ENCODE measurements around the gene PNPLA2. TPM values are rescaled to one million over a fixed set of nuclear protein-coding genes. Genes with fewer than 3 reads are reported as not detected.

The PNPLA2 gene
- total and polyA plus RNA-seq, 4 experiments from 2014 or later: 12.2 to 201 (median 118) TPM

- no peaks in the 10 kb centered on the region for H3K27me3 Mint-ChIP-seq
- H3K36me3 Mint-ChIP-seq: peaks cover 0 to 4% of the 10 kb centered on the region in 2 donors
- Histone ChIP-seq H3K4me1 (ENCODE audit: insufficient read depth, low read length) (peaks cover 34% of the 10 kb centered on the region), H3K9me3 (ENCODE audit: control insufficient read depth in 1 of 2, low read length in 2 of 2) (no peaks in the 10 kb centered on the region), H3K27me3 (ENCODE audit: insufficient read depth, low read length) (no peaks in the 10 kb centered on the region), H3K27ac (ENCODE audit: low read depth, low read length) (no peak overlapping the region), H3K36me3 (ENCODE audit: insufficient read depth, low read length) (no peaks in the 10 kb centered on the region), H3K4me3 (ENCODE audit: low read length in 2 of 2) (no peak overlapping the region)
- no peak overlapping the region for H3K27ac Mint-ChIP-seq
- H3K4me1 Mint-ChIP-seq: peaks cover 2 to 23% (median 9%) of the 10 kb centered on the region in 4 donors
- DNase-seq: no peak
- no peaks in the 10 kb centered on the region for H3K9me3 Mint-ChIP-seq
- intact Hi-C loops (cut with micrococcal nuclease): no loop called here
- POLR2A ChIA-PET (ENCODE audit: partially characterized antibody): interaction anchor here (1.3 kb wide), 2 partner anchors 15 to 18 kb away, joined by 3 read pairs; no protein-coding TSS in a partner anchor
- H3K4me3 Mint-ChIP-seq: no peak overlapping the region
- CTCF ChIA-PET (ENCODE audit: partially characterized antibody): no interaction called here
Observed at GRCh38 chr11:801097-801780, 17.5 kb upstream of the PNPLA2 start.

- H3K36me3 Mint-ChIP-seq: peaks cover 0 to 4% of the 10 kb centered on the region in 2 donors
Observed at GRCh38 chr11:802018-802617, 16.6 kb upstream of the PNPLA2 start.

GRCh38 chr11:802693-803466 lies 15.8 kb upstream of the PNPLA2 start:
- POLR2A ChIA-PET (ENCODE audit: partially characterized antibody): interaction anchor here (1.2 to 4.9 kb wide), 4 partner anchors 9 to 25 kb away, joined by 3 to 48 read pairs (median 4); partner anchors contain the start of genes CEND1 and PNPLA2
- no peak overlapping the region for H3K4me3 ChIP-seq (ENCODE audit: low read length in 2 of 2)
- H3K27ac ChIP-seq (ENCODE audit: low read depth, low read length): no peak overlapping the region
- H3K4me1 ChIP-seq (ENCODE audit: insufficient read depth, low read length): peaks cover 22% of the 10 kb centered on the region
- CTCF ChIA-PET (ENCODE audit: partially characterized antibody): no interaction called here
- no peak for DNase-seq
- no peaks in the 10 kb centered on the region for H3K9me3 ChIP-seq (ENCODE audit: control insufficient read depth in 1 of 2, low read length in 2 of 2)
- intact Hi-C loops (cut with micrococcal nuclease): no loop called here
- Mint-ChIP-seq H3K4me1 (peaks cover under 1 to 18% (median 2%) of the 10 kb centered on the region in 4 donors), H3K4me3 (peak overlapping the region in 1 of 8 donors; percentile 25), H3K9me3 (no peaks in the 10 kb centered on the region), H3K27me3 (no peaks in the 10 kb centered on the region), H3K27ac (no peak overlapping the region), H3K36me3 (no peaks in the 10 kb centered on the region)
- H3K27me3 ChIP-seq (ENCODE audit: insufficient read depth, low read length): no peaks in the 10 kb centered on the region
- no peaks in the 10 kb centered on the region for H3K36me3 ChIP-seq (ENCODE audit: insufficient read depth, low read length)

More at GRCh38 chr11:802018-802617, 16.6 kb upstream of the PNPLA2 start:
- H3K4me1 ChIP-seq (ENCODE audit: insufficient read depth, low read length): peaks cover 25% of the 10 kb centered on the region
- Mint-ChIP-seq H3K9me3 (no peaks in the 10 kb centered on the region), H3K4me1 (peaks cover 0 to 16% (median 3%) of the 10 kb centered on the region in 4 donors), H3K27me3 (no peaks in the 10 kb centered on the region), H3K4me3 (peak overlapping the region in 1 of 8 donors; percentile 25), H3K27ac (no peak overlapping the region)
- CTCF ChIA-PET (ENCODE audit: partially characterized antibody): no interaction called here
- no peaks in the 10 kb centered on the region for H3K9me3 ChIP-seq (ENCODE audit: control insufficient read depth in 1 of 2, low read length in 2 of 2)
- H3K27ac ChIP-seq (ENCODE audit: low read depth, low read length): no peak overlapping the region
- intact Hi-C loops (cut with micrococcal nuclease): no loop called here
- H3K27me3 ChIP-seq (ENCODE audit: insufficient read depth, low read length): no peaks in the 10 kb centered on the region
- POLR2A ChIA-PET (ENCODE audit: partially characterized antibody): interaction anchor here (1.3 to 4.9 kb wide), 2 partner anchors 17 kb away, joined by 3 to 48 read pairs; partner anchors contain the start of gene PNPLA2
- DNase-seq: no peak
- H3K4me3 ChIP-seq (ENCODE audit: low read length in 2 of 2): no peak overlapping the region
- no peaks in the 10 kb centered on the region for H3K36me3 ChIP-seq (ENCODE audit: insufficient read depth, low read length)

GRCh38 chr11:803467-803742 lies 15.3 kb upstream of the PNPLA2 start:
- ChIA-PET CTCF (ENCODE audit: partially characterized antibody) (no interaction called here), POLR2A (ENCODE audit: partially characterized antibody) (interaction anchor here (1.1 to 4.9 kb wide), 6 partner anchors 9 to 47 kb away, joined by 3 to 48 read pairs (median 4); partner anchors contain the start of genes CEND1 and PNPLA2)
- no peaks in the 10 kb centered on the region for H3K9me3 Mint-ChIP-seq
- H3K4me1 Mint-ChIP-seq: peaks cover 2 to 22% (median 6%) of the 10 kb centered on the region in 4 donors
- no peak for DNase-seq
- no peak overlapping the region for H3K27ac Mint-ChIP-seq
- H3K36me3 ChIP-seq (ENCODE audit: insufficient read depth, low read length): no peaks in the 10 kb centered on the region
- H3K4me3 ChIP-seq (ENCODE audit: low read length in 2 of 2): no peak overlapping the region
- intact Hi-C loops (cut with micrococcal nuclease): no loop called here
- H3K4me1 ChIP-seq (ENCODE audit: insufficient read depth, low read length): peaks cover 24% of the 10 kb centered on the region
- H3K9me3 ChIP-seq (ENCODE audit: control insufficient read depth in 1 of 2, low read length in 2 of 2): no peaks in the 10 kb centered on the region
- H3K4me3 Mint-ChIP-seq: no peak overlapping the region
- no peaks in the 10 kb centered on the region for H3K36me3 Mint-ChIP-seq
- H3K27me3 Mint-ChIP-seq: no peaks in the 10 kb centered on the region
- H3K27me3 ChIP-seq (ENCODE audit: insufficient read depth, low read length): no peaks in the 10 kb centered on the region
- H3K27ac ChIP-seq (ENCODE audit: low read depth, low read length): no peak overlapping the region

- Histone ChIP-seq H3K27ac (ENCODE audit: low read depth, low read length) (peak overlapping the region; percentile 73), H3K36me3 (ENCODE audit: insufficient read depth, low read length) (no peaks in the 10 kb centered on the region), H3K4me1 (ENCODE audit: insufficient read depth, low read length) (peaks cover 26% of the 10 kb centered on the region), H3K9me3 (ENCODE audit: control insufficient read depth in 1 of 2, low read length in 2 of 2) (no peaks in the 10 kb centered on the region), H3K4me3 (ENCODE audit: low read length in 2 of 2) (peak overlapping the region; percentile 61 to 66), H3K27me3 (ENCODE audit: insufficient read depth, low read length) (no peaks in the 10 kb centered on the region)
- H3K9me3 Mint-ChIP-seq: no peaks in the 10 kb centered on the region
- intact Hi-C loops (cut with micrococcal nuclease): no loop called here
- H3K4me3 Mint-ChIP-seq: peak overlapping the region; percentile 75 to 85 (median 78)
- no peaks in the 10 kb centered on the region for H3K27me3 Mint-ChIP-seq
- ChIA-PET CTCF (ENCODE audit: partially characterized antibody) (no interaction called here), POLR2A (ENCODE audit: partially characterized antibody) (interaction anchor here (1.0 to 4.9 kb wide), 15 partner anchors 7 to 297 kb away, joined by 3 to 48 read pairs (median 4); partner anchors contain the start of genes CEND1, PNPLA2, RNH1 and SLC25A22)
- peaks cover 2 to 28% (median 11%) of the 10 kb centered on the region in 4 donors for H3K4me1 Mint-ChIP-seq
- no peaks in the 10 kb centered on the region for H3K36me3 Mint-ChIP-seq
- peak overlapping the region in 4 of 7 donors; percentile 36 to 83 (median 66) for H3K27ac Mint-ChIP-seq
- DNase-seq: no peak
Observed at GRCh38 chr11:803770-804598, 14.7 kb upstream of the PNPLA2 start.

- no peak for DNase-seq
- CTCF ChIA-PET (ENCODE audit: partially characterized antibody): no interaction called here
- Histone ChIP-seq H3K4me3 (ENCODE audit: low read length in 2 of 2) (peak overlapping the region; percentile 61 to 66), H3K36me3 (ENCODE audit: insufficient read depth, low read length) (no peaks in the 10 kb centered on the region), H3K4me1 (ENCODE audit: insufficient read depth, low read length) (peaks cover 27% of the 10 kb centered on the region), H3K9me3 (ENCODE audit: control insufficient read depth in 1 of 2, low read length in 2 of 2) (no peaks in the 10 kb centered on the region), H3K27ac (ENCODE audit: low read depth, low read length) (peak overlapping the region; percentile 73), H3K27me3 (ENCODE audit: insufficient read depth, low read length) (no peaks in the 10 kb centered on the region)
- POLR2A ChIA-PET (ENCODE audit: partially characterized antibody): interaction anchor here (1.0 to 4.9 kb wide), 14 partner anchors 8 to 298 kb away, joined by 3 to 48 read pairs (median 4); partner anchors contain the start of genes PNPLA2, RNH1, SLC25A22 and TALDO1
- no peaks in the 10 kb centered on the region for H3K9me3 Mint-ChIP-seq
- H3K36me3 Mint-ChIP-seq: peaks cover 0 to 2% of the 10 kb centered on the region in 2 donors
- peak overlapping the region; percentile 36 to 86 (median 70) for H3K27ac Mint-ChIP-seq
- intact Hi-C loops (cut with micrococcal nuclease): no loop called here
- no peaks in the 10 kb centered on the region for H3K27me3 Mint-ChIP-seq
- H3K4me3 Mint-ChIP-seq: peak overlapping the region; percentile 75 to 85 (median 78)
- peaks cover 2 to 31% (median 14%) of the 10 kb centered on the region in 4 donors for H3K4me1 Mint-ChIP-seq
Observed at GRCh38 chr11:804599-804964, 14.1 kb upstream of the PNPLA2 start.

Data from CD4-positive, alpha-beta memory T cell (primary cell).